ENCODE results near the gene DNAJC22. TPM values are rescaled to one million over a fixed set of nuclear protein-coding genes. Genes with fewer than 3 reads are reported as not detected.

The DNAJC22 gene
- total RNA-seq, 2 experiments from 2014 or later, result 0.16 to 0.76 TPM

DNA sequence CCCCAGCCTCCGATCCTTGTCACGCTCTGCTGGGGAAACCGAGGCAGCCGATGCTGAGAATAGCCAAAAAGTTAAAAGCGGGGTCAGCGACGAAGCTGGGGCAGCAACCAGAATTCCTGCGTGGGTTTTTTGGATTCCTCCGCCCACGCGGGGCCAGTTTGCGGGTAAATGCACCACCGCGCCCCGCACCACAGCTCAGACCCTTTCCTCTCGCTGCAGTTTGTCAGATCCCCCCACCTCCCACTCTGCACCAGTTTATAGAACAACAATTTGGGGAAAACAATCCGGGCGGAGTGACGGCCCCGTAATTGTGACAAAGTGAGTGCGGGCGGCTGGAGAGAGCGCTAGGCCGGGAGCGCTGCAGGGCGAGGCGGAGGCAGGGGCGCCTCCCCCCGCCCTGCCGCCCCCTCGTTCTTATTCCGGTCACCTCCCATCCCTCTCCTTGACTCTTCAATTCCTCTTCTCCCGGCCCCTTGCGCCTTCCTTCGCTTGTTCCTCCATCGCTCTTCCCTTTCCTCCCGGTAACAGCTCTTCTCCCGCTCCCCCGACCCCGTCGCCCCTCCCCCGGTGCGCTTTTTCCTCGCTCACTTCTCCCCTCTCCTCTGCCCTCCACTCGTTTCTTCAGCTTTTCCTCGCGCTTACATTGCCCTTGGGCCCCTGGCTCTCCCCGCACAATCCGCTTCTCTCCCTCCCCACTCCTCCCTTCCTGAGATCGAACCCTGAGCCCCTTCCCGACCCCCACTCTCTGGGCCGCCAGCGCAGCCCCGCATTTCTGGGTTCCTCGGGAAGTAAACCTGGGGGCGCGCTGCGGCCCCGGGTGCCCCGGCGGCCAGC lies 646 bp upstream of the DNAJC22 start:
- POLR2A ChIA-PET, result no interaction called here
- peak overlapping the region; percentile 88 for H3K4me2 ChIP-seq (ENCODE audit: low read length)
- H3K4me3 ChIP-seq (ENCODE audit: low read depth, low read length, poor library complexity, severe bottlenecking), result peak overlapping the region; percentile 63
- H3K27ac ChIP-seq (ENCODE audit: low read depth, low read length, poor library complexity, severe bottlenecking), result no peak overlapping the region
- peak overlapping the region; percentile 58; the same call in 1 of the 2 replicates for H2AFZ ChIP-seq (ENCODE audit: low read length)
- H3K9me3 ChIP-seq (ENCODE audit: low read length), result no peaks in the 10 kb centered on the region
- no peaks in the 10 kb centered on the region for H3K79me2 ChIP-seq (ENCODE audit: insufficient read depth, low read depth, low read length)
- no peaks in the 10 kb centered on the region for H4K20me1 ChIP-seq (ENCODE audit: insufficient read depth, low read length)
- DNase-seq (ENCODE audit: low spot score), result no peak
- intact Hi-C loops (cut with micrococcal nuclease; ENCODE audit: unreplicated experiment), result loop anchor here (5.0 kb wide), 1 partner anchor 159 kb away; the partner anchor contains the start of gene TUBA1A
- no peaks in the 10 kb centered on the region for H3K9me2 ChIP-seq (ENCODE audit: insufficient read depth, low read length)
- BruUV-seq (replicated peaks), result no TSS peak
- CTCF ChIA-PET (ENCODE audit: unreplicated experiment), result interaction anchor here (1.1 to 1.7 kb wide), 2 partner anchors 11 to 21 kb away, joined by 4 to 10 read pairs; no protein-coding TSS in a partner anchor
- peaks cover 55% of the 10 kb centered on the region for H3K4me1 ChIP-seq (ENCODE audit: insufficient read depth, low read length, poor library complexity, severe bottlenecking)
- no peak for TF ChIP-seq CTCF (conservative IDR thresholded peaks at IDR 0.05; ENCODE audit: low read length)
- H3K36me3 ChIP-seq (ENCODE audit: insufficient read depth, low read length), result no peaks in the 10 kb centered on the region

DNA sequence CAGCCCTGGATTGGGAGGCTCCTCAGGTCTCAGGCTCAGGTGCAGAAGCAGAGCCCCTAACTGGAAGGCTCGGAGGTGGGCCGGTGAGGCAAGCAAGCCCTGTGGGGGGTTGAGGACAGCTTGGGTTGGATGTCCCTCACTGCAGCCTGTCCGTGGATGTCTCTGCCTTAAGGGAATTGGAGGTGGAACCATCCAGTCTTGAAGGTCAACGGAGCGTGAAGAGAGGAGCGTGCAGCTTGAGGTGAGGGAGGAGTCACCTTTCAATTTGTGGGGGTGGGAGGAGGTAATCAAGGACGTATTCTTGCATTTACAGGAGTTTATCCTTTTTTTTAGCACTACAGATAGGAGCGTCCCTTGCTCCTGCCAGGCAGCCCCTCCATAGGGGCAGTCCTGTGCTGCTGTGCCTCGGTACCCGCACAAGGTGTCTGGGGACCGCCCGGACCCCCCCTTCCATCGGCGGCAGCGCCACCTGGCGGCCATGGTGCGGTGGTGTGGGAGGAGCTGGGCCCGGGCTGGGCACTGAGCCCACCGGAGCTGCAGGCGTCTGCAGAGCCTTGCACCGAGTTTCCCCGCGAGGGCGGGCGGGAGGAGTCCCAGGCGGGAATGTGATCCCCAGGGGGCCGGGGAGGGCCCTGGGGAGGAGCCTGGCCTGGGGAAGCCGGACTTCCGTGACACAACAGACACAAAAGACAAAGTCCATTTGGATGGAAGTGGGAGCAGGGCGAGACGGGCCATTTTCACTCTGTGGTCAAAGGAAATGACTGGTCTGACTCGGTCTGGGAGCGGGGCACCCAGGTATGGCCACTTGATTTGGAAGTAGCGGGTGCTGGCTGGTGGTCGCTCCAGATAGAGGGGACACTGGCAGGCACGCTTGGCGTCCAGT lies 864 bp downstream of the DNAJC22 start:
- no peaks in the 10 kb centered on the region for H4K20me1 ChIP-seq (ENCODE audit: insufficient read depth, low read length)
- no peaks in the 10 kb centered on the region for H3K9me2 ChIP-seq (ENCODE audit: insufficient read depth, low read length)
- H3K36me3 ChIP-seq (ENCODE audit: insufficient read depth, low read length), result no peaks in the 10 kb centered on the region
- POLR2A ChIA-PET, result interaction anchor here (0.6 to 0.9 kb wide), 3 partner anchors 11 to 1422 kb away, joined by 3 read pairs; no protein-coding TSS in a partner anchor
- H3K79me2 ChIP-seq (ENCODE audit: insufficient read depth, low read depth, low read length), result no peaks in the 10 kb centered on the region
- CTCF ChIA-PET (ENCODE audit: unreplicated experiment), result interaction anchor here (0.5 to 1.7 kb wide), 5 partner anchors 10 to 19 kb away, joined by 3 to 8 read pairs (median 4); no protein-coding TSS in a partner anchor
- no peak overlapping the region for H3K27ac ChIP-seq (ENCODE audit: low read depth, low read length, poor library complexity, severe bottlenecking)
- peak; percentile 77 for DNase-seq (ENCODE audit: low spot score)
- peak overlapping the region; percentile 49; the same call in 1 of the 2 replicates for H2AFZ ChIP-seq (ENCODE audit: low read length)
- H3K9me3 ChIP-seq (ENCODE audit: low read length), result no peaks in the 10 kb centered on the region
- peak overlapping the region; percentile 63 for H3K4me3 ChIP-seq (ENCODE audit: low read depth, low read length, poor library complexity, severe bottlenecking)
- TF ChIP-seq EZH2phosphoT487 (IDR thresholded peaks at IDR 0.05; ENCODE audit: borderline replicate concordance, low read depth, low read length) (no peak), CTCF (conservative IDR thresholded peaks at IDR 0.05; ENCODE audit: low read length) (peak; percentile 98)
- peaks cover 55% of the 10 kb centered on the region for H3K4me1 ChIP-seq (ENCODE audit: insufficient read depth, low read length, poor library complexity, severe bottlenecking)
- intact Hi-C loops (cut with micrococcal nuclease; ENCODE audit: unreplicated experiment), result loop anchor here (5.0 kb wide), 1 partner anchor 160 kb away; the partner anchor contains the start of gene TUBA1A
- BruUV-seq (replicated peaks), result no TSS peak
- peak overlapping the region; percentile 88 for H3K4me2 ChIP-seq (ENCODE audit: low read length)
